Measurements from ENCODE around the gene SEC16A.

DNA sequence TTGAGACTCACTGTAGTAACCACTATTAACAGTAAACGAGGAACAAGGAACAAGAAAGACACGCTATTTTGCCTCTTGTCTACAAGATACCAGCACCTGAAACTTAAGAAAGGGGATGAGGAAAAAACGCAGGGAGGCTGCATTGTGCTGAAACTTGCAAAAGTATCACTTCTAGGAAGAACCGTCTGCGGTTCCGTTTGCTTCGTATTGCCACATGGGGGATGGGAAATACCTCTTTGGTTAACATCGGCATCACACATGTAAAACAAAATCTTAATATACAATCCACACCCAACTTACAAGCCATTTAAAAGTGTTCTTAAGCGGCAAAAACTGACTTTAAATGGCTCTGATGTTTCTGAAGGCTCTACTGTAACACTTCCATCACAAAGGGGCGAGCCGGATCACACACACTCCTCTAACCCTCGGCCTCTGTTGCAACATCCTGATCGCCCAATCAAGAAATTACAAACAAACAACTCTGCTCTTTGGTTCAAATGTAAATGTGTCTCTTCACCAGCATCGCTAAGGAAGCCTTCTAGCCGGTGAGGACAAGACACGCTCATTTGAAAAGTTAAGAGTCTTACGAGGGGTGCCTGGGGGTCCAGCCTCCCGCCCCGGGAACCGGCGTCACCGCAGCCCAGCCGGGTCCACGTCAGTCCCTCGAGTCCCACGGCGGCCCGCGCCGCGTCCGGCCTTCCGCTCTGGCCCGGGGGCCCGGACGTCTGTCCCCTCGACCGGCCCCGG lies 621 bp downstream of the SEC16A start:
- TF ChIP-seq, protein P1, sequence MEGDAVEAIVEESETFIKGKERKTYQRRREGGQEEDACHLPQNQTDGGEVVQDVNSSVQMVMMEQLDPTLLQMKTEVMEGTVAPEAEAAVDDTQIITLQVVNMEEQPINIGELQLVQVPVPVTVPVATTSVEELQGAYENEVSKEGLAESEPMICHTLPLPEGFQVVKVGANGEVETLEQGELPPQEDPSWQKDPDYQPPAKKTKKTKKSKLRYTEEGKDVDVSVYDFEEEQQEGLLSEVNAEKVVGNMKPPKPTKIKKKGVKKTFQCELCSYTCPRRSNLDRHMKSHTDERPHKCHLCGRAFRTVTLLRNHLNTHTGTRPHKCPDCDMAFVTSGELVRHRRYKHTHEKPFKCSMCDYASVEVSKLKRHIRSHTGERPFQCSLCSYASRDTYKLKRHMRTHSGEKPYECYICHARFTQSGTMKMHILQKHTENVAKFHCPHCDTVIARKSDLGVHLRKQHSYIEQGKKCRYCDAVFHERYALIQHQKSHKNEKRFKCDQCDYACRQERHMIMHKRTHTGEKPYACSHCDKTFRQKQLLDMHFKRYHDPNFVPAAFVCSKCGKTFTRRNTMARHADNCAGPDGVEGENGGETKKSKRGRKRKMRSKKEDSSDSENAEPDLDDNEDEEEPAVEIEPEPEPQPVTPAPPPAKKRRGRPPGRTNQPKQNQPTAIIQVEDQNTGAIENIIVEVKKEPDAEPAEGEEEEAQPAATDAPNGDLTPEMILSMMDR (IDR thresholded peaks at IDR 0.05; ENCODE audit: insufficient read depth, low read length) = no peak
- no peak for TF ChIP-seq GABPA (IDR thresholded peaks at IDR 0.05; ENCODE audit: low read depth)
